Measurements from ENCODE around the gene SLC4A1. TPM values are rescaled to one million over a fixed set of nuclear protein-coding genes. Genes with fewer than 3 reads are reported as not detected.

Gene SLC4A1
- polyA plus RNA-seq, 4 donors, result 1.3 TPM; not detected in 3

DNA sequence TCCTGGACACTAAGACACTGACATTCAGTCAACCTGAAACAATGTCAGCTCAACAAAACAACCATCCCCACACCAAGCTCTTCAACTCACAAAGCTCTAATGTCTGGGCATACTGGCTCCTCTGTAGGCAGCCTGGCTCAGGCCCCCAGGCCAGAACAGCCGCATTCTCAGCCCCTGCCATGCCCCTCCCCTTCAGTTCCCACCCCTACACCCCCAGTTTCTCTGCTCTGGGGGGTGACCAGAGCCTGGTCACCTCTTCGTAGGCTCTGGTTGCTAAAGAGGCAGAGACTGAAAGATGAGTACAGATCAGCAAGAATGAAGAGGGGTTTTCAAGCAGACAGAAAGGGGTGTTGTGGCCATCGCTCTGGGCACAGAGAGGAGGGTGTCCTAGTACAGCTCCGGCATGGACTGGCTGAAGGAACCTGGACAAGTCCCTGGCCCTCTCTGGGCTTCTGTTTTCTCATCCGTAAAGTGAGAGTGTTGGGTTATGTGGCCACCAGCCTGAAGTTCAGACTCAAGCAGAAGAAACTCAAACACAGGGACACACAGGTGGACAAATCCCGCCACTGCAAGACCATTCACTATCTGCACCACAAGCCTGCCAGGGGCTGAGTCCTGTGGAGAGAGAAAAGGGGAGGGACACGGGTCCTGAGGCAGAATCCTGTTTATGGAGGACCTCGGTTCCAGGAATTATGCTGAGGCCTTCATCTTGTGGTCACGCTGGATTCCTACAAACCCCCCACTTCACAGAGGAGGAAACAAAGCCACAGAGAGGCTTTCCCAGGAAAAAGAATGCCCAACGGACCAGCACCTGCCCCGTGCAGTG, 987 bp upstream of the SLC4A1 start:
- Histone ChIP-seq H3K36me3 (ENCODE audit: control insufficient read depth in 3 of 3, insufficient read depth in 2 of 3, low read depth in 1 of 3, low read length in 3 of 3) (no peaks in the 10 kb centered on the region), H3K27ac (ENCODE audit: low read depth in 1 of 3, low read length in 2 of 3) (no peak overlapping the region), H3K9me3 (ENCODE audit: control insufficient read depth in 2 of 2, insufficient read depth in 1 of 2, low read depth in 1 of 2, low read length in 1 of 2) (no peaks in the 10 kb centered on the region), H3K4me3 (ENCODE audit: low read depth in 1 of 3, low read length in 3 of 3) (no peak overlapping the region), H3K4me1 (ENCODE audit: control insufficient read depth in 3 of 3, insufficient read depth in 2 of 3, low read depth in 1 of 3, low read length in 2 of 3) (no peaks in the 10 kb centered on the region), H3K27me3 (ENCODE audit: control insufficient read depth in 3 of 3, insufficient read depth in 3 of 3, low read length in 3 of 3) (peaks cover 0 to 19% (median 0%) of the 10 kb centered on the region in 3 donors)
- 58 to 71% (median 60%) methylated on average over 11 of the region's 11 CpGs for WGBS, 3 donors
- DNase-seq (no peak), FAIRE-seq (no peak)

DNA sequence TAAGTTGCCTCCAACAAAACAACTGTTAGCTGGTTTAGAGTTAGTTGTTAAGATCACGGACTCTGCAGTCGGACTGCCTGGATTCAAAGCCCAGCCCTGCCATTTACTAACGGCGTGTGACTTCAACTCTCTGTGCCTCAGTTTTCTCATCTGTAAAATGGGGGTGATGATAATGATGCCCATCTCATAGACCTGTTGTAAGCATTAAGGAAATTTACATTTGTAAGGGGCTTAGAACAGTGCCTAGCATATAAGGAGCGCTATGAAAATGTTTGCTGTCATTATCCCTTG, 825 bp downstream of the SLC4A1 start:
- 89 to 93% (median 90%) methylated on average over 5 of the region's 5 CpGs for WGBS, 3 donors
- FAIRE-seq (no peak), DNase-seq (no peak)
- no peaks in the 10 kb centered on the region for H3K9me3 ChIP-seq (ENCODE audit: control insufficient read depth in 2 of 2, insufficient read depth in 1 of 2, low read depth in 1 of 2, low read length in 1 of 2)
- peaks cover 0 to 11% (median 0%) of the 10 kb centered on the region in 3 donors for H3K27me3 ChIP-seq (ENCODE audit: control insufficient read depth in 3 of 3, insufficient read depth in 3 of 3, low read length in 3 of 3)
- H3K36me3 ChIP-seq (ENCODE audit: control insufficient read depth in 3 of 3, insufficient read depth in 2 of 3, low read depth in 1 of 3, low read length in 3 of 3), result no peaks in the 10 kb centered on the region
- H3K4me3 ChIP-seq (ENCODE audit: low read depth in 1 of 3, low read length in 3 of 3), result no peak overlapping the region
- H3K4me1 ChIP-seq (ENCODE audit: control insufficient read depth in 3 of 3, insufficient read depth in 2 of 3, low read depth in 1 of 3, low read length in 2 of 3), result no peaks in the 10 kb centered on the region
- no peak overlapping the region for H3K27ac ChIP-seq (ENCODE audit: low read depth in 1 of 3, low read length in 2 of 3)

DNA sequence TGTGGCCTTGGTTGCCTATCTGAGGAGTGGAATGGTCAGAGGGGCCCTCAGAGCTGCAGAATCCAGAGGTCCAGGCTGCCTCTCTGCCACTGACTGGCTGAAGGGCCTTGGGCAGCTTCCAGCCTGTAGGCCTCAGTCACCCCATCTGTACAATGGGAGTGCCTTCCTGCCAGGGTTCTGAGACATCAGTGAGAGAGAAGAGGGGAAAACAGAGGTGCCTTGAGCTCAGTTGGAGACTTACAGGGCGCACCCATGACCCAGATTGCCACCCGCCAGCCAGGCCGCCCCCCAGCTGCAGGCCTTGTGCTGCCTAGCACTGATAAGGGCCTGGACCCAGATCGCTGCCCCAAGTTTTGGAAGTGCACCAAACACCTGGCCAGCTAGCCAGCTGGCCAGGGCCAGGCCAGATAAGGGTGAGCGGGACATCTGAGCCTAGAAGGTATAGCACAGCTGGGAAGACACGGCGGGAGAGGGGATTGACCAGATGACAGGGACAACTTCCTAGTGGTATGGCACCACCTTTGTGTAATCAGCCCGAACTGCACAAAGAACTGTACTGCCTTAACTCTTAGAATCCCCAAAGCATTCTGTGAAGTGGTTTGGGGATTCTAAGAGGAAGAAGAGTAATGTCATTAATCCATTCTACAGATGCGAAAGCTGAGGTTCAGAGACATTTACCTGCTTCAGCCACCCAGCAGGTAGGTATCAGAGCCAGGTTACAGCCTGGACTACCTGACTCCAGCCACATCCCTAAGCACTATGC, 1.4 kb downstream of the SLC4A1 start:
- H3K9me3 ChIP-seq (ENCODE audit: control insufficient read depth in 2 of 2, insufficient read depth in 1 of 2, low read depth in 1 of 2, low read length in 1 of 2), result no peaks in the 10 kb centered on the region
- DNase-seq (no peak), FAIRE-seq (no peak)
- H3K36me3 ChIP-seq (ENCODE audit: control insufficient read depth in 3 of 3, insufficient read depth in 2 of 3, low read depth in 1 of 3, low read length in 3 of 3), result no peaks in the 10 kb centered on the region
- peaks cover 0 to 6% (median 0%) of the 10 kb centered on the region in 3 donors for H3K27me3 ChIP-seq (ENCODE audit: control insufficient read depth in 3 of 3, insufficient read depth in 3 of 3, low read length in 3 of 3)
- H3K4me3 ChIP-seq (ENCODE audit: low read depth in 1 of 3, low read length in 3 of 3), result no peak overlapping the region
- H3K4me1 ChIP-seq (ENCODE audit: control insufficient read depth in 3 of 3, insufficient read depth in 2 of 3, low read depth in 1 of 3, low read length in 2 of 3), result no peaks in the 10 kb centered on the region
- 44 to 72% (median 51%) methylated on average over 9 of the region's 9 CpGs for WGBS, 3 donors
- H3K27ac ChIP-seq (ENCODE audit: low read depth in 1 of 3, low read length in 2 of 3), result no peak overlapping the region

DNA sequence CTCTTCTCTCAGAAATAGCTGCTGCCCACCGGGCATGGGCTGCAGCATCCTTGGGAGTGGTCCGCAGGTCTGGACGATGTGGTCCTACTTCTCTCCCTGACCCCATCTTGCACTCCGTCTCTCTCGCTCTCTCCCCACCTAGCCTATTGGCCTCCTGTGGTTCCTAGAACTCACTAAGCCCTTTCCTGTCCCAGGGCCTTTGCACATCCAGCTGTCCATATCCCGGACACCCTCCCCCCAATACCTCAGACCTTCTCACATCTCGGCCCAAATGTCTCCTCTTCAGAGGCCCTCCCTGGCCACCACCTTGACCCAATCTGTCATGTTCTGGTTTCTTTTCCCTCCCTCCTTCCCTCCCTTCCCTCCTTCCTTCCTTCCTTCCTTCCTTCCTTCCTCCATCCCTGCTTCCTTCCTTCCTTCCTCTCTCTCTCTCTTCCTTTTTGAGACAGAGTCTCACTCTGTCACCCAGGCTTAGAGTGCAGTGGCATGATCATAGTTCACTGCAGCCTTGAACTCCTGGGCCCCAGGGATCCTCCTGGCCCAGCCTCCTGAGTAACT, 4.5 kb downstream of the SLC4A1 start:
- peaks cover 0 to 3% (median 0%) of the 10 kb centered on the region in 3 donors for H3K27me3 ChIP-seq (ENCODE audit: control insufficient read depth in 3 of 3, insufficient read depth in 3 of 3, low read length in 3 of 3)
- FAIRE-seq, result no peak
- no peaks in the 10 kb centered on the region for H3K9me3 ChIP-seq (ENCODE audit: control insufficient read depth in 2 of 2, insufficient read depth in 1 of 2, low read depth in 1 of 2, low read length in 1 of 2)
- no peaks in the 10 kb centered on the region for H3K4me1 ChIP-seq (ENCODE audit: control insufficient read depth in 3 of 3, insufficient read depth in 2 of 3, low read depth in 1 of 3, low read length in 2 of 3)
- no peak overlapping the region for H3K27ac ChIP-seq (ENCODE audit: low read depth in 1 of 3, low read length in 2 of 3)
- H3K36me3 ChIP-seq (ENCODE audit: control insufficient read depth in 3 of 3, insufficient read depth in 2 of 3, low read depth in 1 of 3, low read length in 3 of 3), result no peaks in the 10 kb centered on the region
- WGBS, 3 donors, result 85 to 92% (median 87%) methylated on average over 7 of the region's 7 CpGs
- no peak overlapping the region for H3K4me3 ChIP-seq (ENCODE audit: low read depth in 1 of 3, low read length in 3 of 3)
- no peak for DNase-seq

DNA sequence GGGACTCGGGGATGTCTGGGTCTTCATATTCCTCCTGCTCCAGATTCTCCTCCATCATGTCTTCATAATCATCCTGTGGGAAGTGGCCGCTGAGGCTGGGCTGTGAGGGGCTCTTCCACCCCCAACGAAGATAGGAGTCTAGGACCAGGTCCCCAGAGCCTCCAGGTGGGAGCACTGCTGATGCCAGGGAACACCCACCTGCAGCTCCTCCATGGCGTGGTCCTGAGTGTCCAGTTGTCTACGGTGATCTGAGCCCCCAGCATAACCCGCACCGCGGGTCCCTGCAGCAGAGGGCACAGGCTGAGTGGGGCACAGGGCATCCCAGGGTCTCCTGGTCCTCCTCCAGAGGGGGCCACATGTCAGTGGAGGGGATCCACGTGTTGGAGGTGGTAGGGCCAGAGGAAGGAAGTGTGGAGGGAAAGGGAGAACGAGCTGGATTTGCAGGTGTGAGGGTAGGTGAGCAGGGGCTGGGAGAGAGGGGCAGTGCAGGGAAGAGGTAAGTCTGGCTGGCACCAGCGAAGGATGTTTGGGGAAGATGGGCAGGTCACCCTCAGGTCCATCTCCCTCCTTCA, 5.2 kb downstream of the SLC4A1 start:
- 65 to 73% (median 69%) methylated on average over 11 of the region's 11 CpGs for WGBS, 3 donors
- FAIRE-seq (no peak), DNase-seq (no peak)
- Histone ChIP-seq H3K36me3 (ENCODE audit: control insufficient read depth in 3 of 3, insufficient read depth in 2 of 3, low read depth in 1 of 3, low read length in 3 of 3) (no peaks in the 10 kb centered on the region), H3K4me3 (ENCODE audit: low read depth in 1 of 3, low read length in 3 of 3) (no peak overlapping the region), H3K4me1 (ENCODE audit: control insufficient read depth in 3 of 3, insufficient read depth in 2 of 3, low read depth in 1 of 3, low read length in 2 of 3) (no peaks in the 10 kb centered on the region), H3K9me3 (ENCODE audit: control insufficient read depth in 2 of 2, insufficient read depth in 1 of 2, low read depth in 1 of 2, low read length in 1 of 2) (no peaks in the 10 kb centered on the region), H3K27ac (ENCODE audit: low read depth in 1 of 3, low read length in 2 of 3) (no peak overlapping the region), H3K27me3 (ENCODE audit: control insufficient read depth in 3 of 3, insufficient read depth in 3 of 3, low read length in 3 of 3) (peaks cover 0 to 3% (median 0%) of the 10 kb centered on the region in 3 donors)

GRCh38 chr17:44260296-44260695, 7.6 kb downstream of the SLC4A1 start:
- DNase-seq, result no peak
- no peaks in the 10 kb centered on the region for H3K9me3 ChIP-seq (ENCODE audit: control insufficient read depth in 2 of 2, insufficient read depth in 1 of 2, low read depth in 1 of 2, low read length in 1 of 2)
- no peak for FAIRE-seq
- WGBS, 3 donors, result 83 to 90% (median 89%) methylated on average over 6 of the region's 6 CpGs
- H3K4me1 ChIP-seq (ENCODE audit: control insufficient read depth in 3 of 3, insufficient read depth in 2 of 3, low read depth in 1 of 3, low read length in 2 of 3), result no peaks in the 10 kb centered on the region
- H3K36me3 ChIP-seq (ENCODE audit: control insufficient read depth in 3 of 3, insufficient read depth in 2 of 3, low read depth in 1 of 3, low read length in 3 of 3), result no peaks in the 10 kb centered on the region
- no peak overlapping the region for H3K4me3 ChIP-seq (ENCODE audit: low read depth in 1 of 3, low read length in 3 of 3)
- no peak overlapping the region for H3K27ac ChIP-seq (ENCODE audit: low read depth in 1 of 3, low read length in 2 of 3)
- H3K27me3 ChIP-seq (ENCODE audit: control insufficient read depth in 3 of 3, insufficient read depth in 3 of 3, low read length in 3 of 3), result peaks cover 0 to 4% (median 0%) of the 10 kb centered on the region in 3 donors

DNA sequence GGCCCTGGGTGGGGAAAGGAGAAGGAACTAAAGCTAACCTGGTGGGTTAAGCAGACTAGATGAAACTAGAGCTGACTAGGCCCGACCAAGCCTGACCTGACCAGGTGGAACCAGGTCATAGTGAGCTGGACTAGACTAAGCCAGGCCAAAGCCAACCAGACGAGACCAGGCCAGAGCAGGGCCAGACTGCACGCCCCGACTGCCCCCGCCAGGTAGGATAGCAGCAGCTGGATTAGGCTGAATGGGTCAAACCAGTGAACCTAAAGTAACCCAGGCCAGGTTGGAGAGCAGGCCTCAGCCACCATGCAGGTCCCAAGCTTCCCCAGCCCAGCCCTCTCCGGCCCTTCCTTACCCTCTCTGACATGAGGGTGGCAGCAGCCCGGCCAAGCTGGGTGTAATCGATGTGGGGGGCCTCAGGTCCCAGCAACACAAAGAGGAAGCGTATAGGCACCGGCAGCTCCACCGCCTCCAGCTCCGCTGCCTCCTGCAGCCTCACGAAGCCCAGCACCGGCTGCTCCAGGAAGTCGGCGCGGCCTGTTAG, 9.1 kb downstream of the SLC4A1 start:
- Histone ChIP-seq H3K36me3 (ENCODE audit: control insufficient read depth in 3 of 3, insufficient read depth in 2 of 3, low read depth in 1 of 3, low read length in 3 of 3) (no peaks in the 10 kb centered on the region), H3K4me3 (ENCODE audit: low read depth in 1 of 3, low read length in 3 of 3) (no peak overlapping the region), H3K27ac (ENCODE audit: low read depth in 1 of 3, low read length in 2 of 3) (no peak overlapping the region), H3K27me3 (ENCODE audit: control insufficient read depth in 3 of 3, insufficient read depth in 3 of 3, low read length in 3 of 3) (peaks cover 0 to 5% (median 0%) of the 10 kb centered on the region in 3 donors), H3K4me1 (ENCODE audit: control insufficient read depth in 3 of 3, insufficient read depth in 2 of 3, low read depth in 1 of 3, low read length in 2 of 3) (no peaks in the 10 kb centered on the region), H3K9me3 (ENCODE audit: control insufficient read depth in 2 of 2, insufficient read depth in 1 of 2, low read depth in 1 of 2, low read length in 1 of 2) (no peaks in the 10 kb centered on the region)
- 77 to 81% (median 79%) methylated on average over 17 of the region's 17 CpGs for WGBS, 3 donors
- no peak for DNase-seq
- FAIRE-seq, result no peak
